Lower leg skin (tissue), 3 donors: ENCODE results near the gene MAPK8.

Experiments
- POLR2A ChIP-seq, 2 donors: fragments of 450-650 bp; IDR thresholded peaks; one replicate each; pipeline ENCODE4 v1.6.1; 2016 to 2017; ENCODE audit warnings: antibody characterized with exemption in 2 of 2, mild to moderate bottlenecking in 1 of 2, moderate library complexity in 1 of 2
- TF ChIP-seq, protein P1 (sequence below), 3 donors: fragments of 450-650 bp; IDR thresholded peaks; one replicate each; pipeline ENCODE4 v1.5.1; 2016; ENCODE audit warnings: antibody characterized with exemption in 3 of 3, mild to moderate bottlenecking in 3 of 3, moderate library complexity in 2 of 3

DNA sequence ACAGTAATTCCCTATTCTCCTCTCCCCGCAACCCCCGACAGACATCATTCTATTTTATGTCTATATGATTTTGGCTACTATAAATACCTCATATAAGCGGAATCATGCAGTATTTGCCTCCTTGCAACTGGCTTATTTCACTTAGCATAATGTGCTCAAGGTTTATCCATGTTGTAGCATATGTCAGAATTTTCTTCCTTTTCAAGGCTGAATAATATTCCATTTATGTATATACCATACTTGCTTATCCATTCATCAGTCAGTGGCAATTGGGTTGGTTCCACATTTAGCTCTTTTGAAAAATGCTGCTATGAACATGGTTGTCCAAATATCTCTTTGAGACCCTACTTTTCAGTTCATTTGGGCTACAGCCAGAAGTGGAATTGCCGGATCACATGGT lies 106.5 kb downstream of the MAPK8 start:
- TF ChIP-seq POLR2A (IDR thresholded peaks at IDR 0.05), result no peak
- TF ChIP-seq, protein P1, sequence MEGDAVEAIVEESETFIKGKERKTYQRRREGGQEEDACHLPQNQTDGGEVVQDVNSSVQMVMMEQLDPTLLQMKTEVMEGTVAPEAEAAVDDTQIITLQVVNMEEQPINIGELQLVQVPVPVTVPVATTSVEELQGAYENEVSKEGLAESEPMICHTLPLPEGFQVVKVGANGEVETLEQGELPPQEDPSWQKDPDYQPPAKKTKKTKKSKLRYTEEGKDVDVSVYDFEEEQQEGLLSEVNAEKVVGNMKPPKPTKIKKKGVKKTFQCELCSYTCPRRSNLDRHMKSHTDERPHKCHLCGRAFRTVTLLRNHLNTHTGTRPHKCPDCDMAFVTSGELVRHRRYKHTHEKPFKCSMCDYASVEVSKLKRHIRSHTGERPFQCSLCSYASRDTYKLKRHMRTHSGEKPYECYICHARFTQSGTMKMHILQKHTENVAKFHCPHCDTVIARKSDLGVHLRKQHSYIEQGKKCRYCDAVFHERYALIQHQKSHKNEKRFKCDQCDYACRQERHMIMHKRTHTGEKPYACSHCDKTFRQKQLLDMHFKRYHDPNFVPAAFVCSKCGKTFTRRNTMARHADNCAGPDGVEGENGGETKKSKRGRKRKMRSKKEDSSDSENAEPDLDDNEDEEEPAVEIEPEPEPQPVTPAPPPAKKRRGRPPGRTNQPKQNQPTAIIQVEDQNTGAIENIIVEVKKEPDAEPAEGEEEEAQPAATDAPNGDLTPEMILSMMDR (IDR thresholded peaks at IDR 0.05), result no peak
